ENCODE results near the gene ARMC6.

The ARMC6 gene

DNA sequence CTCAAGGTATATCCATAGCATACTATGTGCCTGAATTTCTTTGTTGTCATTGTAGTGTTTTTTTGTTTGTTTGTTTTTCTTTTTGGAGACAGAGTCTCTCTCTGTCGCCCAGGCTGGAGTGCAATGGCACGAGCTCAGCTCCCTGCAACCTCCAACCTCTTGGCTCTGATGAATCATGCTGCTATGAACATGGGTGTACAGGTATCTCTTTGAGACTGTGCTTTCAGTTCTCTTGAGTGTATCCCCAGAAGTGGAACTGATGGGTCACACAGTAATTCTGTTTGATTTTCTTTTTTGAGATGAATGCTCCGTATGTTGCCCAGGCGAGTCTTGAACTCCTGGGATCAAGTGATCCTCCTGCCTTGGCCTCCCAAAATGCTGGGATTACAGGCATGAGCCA is 16.7 kb downstream of the ARMC6 start (continued):
- TF ChIP-seq, protein P1, sequence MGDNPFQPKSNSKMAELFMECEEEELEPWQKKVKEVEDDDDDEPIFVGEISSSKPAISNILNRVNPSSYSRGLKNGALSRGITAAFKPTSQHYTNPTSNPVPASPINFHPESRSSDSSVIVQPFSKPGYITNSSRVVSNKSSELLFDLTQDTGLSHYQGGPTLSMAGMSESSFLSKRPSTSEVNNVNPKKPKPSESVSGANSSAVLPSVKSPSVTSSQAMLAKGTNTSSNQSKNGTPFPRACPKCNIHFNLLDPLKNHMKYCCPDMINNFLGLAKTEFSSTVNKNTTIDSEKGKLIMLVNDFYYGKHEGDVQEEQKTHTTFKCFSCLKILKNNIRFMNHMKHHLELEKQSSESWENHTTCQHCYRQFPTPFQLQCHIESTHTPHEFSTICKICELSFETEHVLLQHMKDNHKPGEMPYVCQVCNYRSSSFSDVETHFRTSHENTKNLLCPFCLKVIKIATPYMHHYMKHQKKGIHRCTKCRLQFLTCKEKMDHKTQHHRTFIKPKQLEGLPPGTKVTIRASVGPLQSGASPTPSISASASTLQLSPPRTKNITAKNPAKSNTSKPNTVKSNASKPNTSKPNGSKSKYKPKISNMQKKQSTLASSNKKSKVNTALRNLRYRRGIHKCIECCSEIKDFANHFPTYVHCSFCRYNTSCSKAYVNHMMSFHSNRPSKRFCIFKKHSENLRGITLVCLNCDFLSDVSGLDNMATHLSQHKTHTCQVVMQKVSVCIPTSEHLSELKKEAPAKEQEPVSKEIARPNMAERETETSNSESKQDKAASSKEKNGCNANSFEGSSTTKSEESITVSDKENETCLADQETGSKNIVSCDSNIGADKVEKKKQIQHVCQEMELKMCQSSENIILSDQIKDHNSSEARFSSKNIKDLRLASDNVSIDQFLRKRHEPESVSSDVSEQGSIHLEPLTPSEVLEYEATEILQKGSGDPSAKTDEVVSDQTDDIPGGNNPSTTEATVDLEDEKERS (tag by site-specific recombination; IDR thresholded peaks at IDR 0.05) = no peak
- TF ChIP-seq, protein P2, sequence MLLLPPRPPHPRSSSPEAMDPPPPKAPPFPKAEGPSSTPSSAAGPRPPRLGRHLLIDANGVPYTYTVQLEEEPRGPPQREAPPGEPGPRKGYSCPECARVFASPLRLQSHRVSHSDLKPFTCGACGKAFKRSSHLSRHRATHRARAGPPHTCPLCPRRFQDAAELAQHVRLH (tag by site-specific recombination; IDR thresholded peaks at IDR 0.05) = no peak
- no peak for TF ChIP-seq ZNF501 (tag by site-specific recombination; IDR thresholded peaks at IDR 0.05)
- TF ChIP-seq ZNF843 (tag by site-specific recombination; IDR thresholded peaks at IDR 0.05) = no peak
- TF ChIP-seq ZNF354C (tag by site-specific recombination; IDR thresholded peaks at IDR 0.05; ENCODE audit: borderline replicate concordance, low read depth) = no peak
- TF ChIP-seq ZNF664 (tag by site-specific recombination; IDR thresholded peaks at IDR 0.05) = no peak
- TF ChIP-seq ZSCAN30 (tag by site-specific recombination; IDR thresholded peaks at IDR 0.05) = no peak
- TF ChIP-seq ZNF19 (tag by site-specific recombination; IDR thresholded peaks at IDR 0.05; ENCODE audit: low read depth) = no peak
- no peak for TF ChIP-seq ZNF837 (tag by site-specific recombination; IDR thresholded peaks at IDR 0.05)
- TF ChIP-seq, protein P3, sequence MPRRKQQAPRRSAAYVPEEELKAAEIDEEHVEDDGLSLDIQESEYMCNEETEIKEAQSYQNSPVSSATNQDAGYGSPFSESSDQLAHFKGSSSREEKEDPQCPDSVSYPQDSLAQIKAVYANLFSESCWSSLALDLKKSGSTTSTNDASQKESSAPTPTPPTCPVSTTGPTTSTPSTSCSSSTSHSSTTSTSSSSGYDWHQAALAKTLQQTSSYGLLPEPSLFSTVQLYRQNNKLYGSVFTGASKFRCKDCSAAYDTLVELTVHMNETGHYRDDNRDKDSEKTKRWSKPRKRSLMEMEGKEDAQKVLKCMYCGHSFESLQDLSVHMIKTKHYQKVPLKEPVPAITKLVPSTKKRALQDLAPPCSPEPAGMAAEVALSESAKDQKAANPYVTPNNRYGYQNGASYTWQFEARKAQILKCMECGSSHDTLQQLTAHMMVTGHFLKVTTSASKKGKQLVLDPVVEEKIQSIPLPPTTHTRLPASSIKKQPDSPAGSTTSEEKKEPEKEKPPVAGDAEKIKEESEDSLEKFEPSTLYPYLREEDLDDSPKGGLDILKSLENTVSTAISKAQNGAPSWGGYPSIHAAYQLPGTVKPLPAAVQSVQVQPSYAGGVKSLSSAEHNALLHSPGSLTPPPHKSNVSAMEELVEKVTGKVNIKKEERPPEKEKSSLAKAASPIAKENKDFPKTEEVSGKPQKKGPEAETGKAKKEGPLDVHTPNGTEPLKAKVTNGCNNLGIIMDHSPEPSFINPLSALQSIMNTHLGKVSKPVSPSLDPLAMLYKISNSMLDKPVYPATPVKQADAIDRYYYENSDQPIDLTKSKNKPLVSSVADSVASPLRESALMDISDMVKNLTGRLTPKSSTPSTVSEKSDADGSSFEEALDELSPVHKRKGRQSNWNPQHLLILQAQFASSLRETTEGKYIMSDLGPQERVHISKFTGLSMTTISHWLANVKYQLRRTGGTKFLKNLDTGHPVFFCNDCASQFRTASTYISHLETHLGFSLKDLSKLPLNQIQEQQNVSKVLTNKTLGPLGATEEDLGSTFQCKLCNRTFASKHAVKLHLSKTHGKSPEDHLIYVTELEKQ (tag by site-specific recombination; IDR thresholded peaks at IDR 0.05; ENCODE audit: borderline replicate concordance) = no peak
- no peak for TF ChIP-seq ZNF585B (tag by site-specific recombination; IDR thresholded peaks at IDR 0.05)
- no peak for TF ChIP-seq GFI1B (tag by site-specific recombination; IDR thresholded peaks at IDR 0.05)

DNA sequence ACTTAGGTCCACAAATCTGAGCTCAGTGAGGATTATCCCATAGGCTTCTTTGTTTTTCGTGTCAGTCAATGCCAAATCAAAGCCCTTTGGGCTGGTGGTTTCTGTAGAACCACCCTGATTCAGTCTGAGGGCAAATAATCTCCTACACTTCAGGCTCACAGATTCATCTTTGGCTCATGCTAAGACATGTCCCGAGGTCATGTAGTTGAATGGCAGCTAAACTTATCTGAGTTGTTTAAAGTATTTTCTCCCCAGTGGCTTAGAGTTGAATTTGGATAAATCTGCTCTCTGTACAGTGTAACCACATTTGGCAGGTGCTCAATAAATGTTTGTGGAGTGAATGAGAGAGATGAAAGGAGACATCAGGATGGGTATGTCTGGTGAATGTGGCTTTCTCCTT is 17.3 kb downstream of the ARMC6 start:
- H3K27ac ChIP-seq (ENCODE audit: extremely low read depth, low read depth, low read length) = no peak overlapping the region
- TF ChIP-seq, protein P4, sequence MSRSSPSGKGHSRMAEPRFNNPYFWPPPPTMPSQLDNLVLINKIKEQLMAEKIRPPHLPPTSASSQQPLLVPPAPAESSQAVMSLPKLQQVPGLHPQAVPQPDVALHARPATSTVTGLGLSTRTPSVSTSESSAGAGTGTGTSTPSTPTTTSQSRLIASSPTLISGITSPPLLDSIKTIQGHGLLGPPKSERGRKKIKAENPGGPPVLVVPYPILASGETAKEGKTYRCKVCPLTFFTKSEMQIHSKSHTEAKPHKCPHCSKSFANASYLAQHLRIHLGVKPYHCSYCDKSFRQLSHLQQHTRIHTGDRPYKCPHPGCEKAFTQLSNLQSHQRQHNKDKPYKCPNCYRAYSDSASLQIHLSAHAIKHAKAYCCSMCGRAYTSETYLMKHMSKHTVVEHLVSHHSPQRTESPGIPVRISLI (tag by site-specific recombination; IDR thresholded peaks at IDR 0.05) = no peak
- TF ChIP-seq MYNN (tag by site-specific recombination; IDR thresholded peaks at IDR 0.05; ENCODE audit: borderline replicate concordance) (no peak), SP3 (tag by site-specific recombination; IDR thresholded peaks at IDR 0.05) (no peak), ZNF239 (tag by site-specific recombination; IDR thresholded peaks at IDR 0.05) (no peak), GLIS2 (tag by site-specific recombination; IDR thresholded peaks at IDR 0.05) (no peak), ZIC2 (tag by site-specific recombination; IDR thresholded peaks at IDR 0.05) (no peak), ZNF768 (tag by site-specific recombination; IDR thresholded peaks at IDR 0.05) (no peak), ZNF138 (tag by site-specific recombination; IDR thresholded peaks at IDR 0.05; ENCODE audit: borderline replicate concordance) (no peak), KLF10 (tag by site-specific recombination; IDR thresholded peaks at IDR 0.05) (no peak), ZNF391 (tag by site-specific recombination; IDR thresholded peaks at IDR 0.05; ENCODE audit: borderline replicate concordance, low read depth) (no peak)
- ChIA-PET POLR2A (no interaction called here), CTCF (interaction anchor here (0.6 to 1.4 kb wide), 4 partner anchors 11 to 860 kb away, joined by 3 to 4 read pairs (median 4); no protein-coding TSS in a partner anchor)
- no peak overlapping the region for H3K4me3 ChIP-seq (ENCODE audit: low read depth, low read length)
- peaks cover 5 to 69% of the 10 kb centered on the region in 2 experiments; a peak in 2 of 3 replicates for H3K36me3 ChIP-seq (ENCODE audit: control insufficient read depth in 2 of 2, insufficient read depth in 1 of 2, low read length in 2 of 2)
- H3K4me1 ChIP-seq (ENCODE audit: control insufficient read depth, insufficient read depth, low read length) = no peaks in the 10 kb centered on the region
- no peaks in the 10 kb centered on the region for H3K9me3 ChIP-seq (ENCODE audit: control insufficient read depth, insufficient read depth, low read depth, low read length)

Measured in HEK293 (cell line).